ENCODE results near the gene EIF3J. TPM values are rescaled to one million over a fixed set of nuclear protein-coding genes. Genes with fewer than 3 reads are reported as not detected.

The EIF3J gene
- polyA plus RNA-seq, 2 of the 4 experiments (the other 2 are of a cell fraction): 90.6 to 114 TPM

GRCh38 chr15:44527241-44527640 lies 9.7 kb upstream of the EIF3J start:
- DNase-seq (ENCODE audit: low read depth in 1 of 2, low spot score in 1 of 2) (no peak), FAIRE-seq (no peak), ATAC-seq (no peak)
- WGBS (ENCODE audit: missing lambda C conversion rate): 83% methylated on average over 2 of the region's 2 CpGs
- H3K9me3 ChIP-seq: no peaks in the 10 kb centered on the region
- H3K27ac ChIP-seq: no peak overlapping the region
- TF ChIP-seq CEBPB (IDR thresholded peaks at IDR 0.05) (no peak), RCOR1 (IDR thresholded peaks at IDR 0.05; ENCODE audit: low read depth, low read length) (no peak), HOXA7 (CRISPR knock-in tag; IDR thresholded peaks at IDR 0.05) (no peak), POLR2A (IDR thresholded peaks at IDR 0.05; ENCODE audit: low read length) (no peak), GATA3 (IDR thresholded peaks at IDR 0.05; ENCODE audit: borderline replicate concordance) (no peak), REST (IDR thresholded peaks at IDR 0.05) (no peak), CHD4 (IDR thresholded peaks at IDR 0.05; ENCODE audit: borderline replicate concordance) (no peak), CBX2 (IDR thresholded peaks at IDR 0.05; ENCODE audit: borderline replicate concordance, low read depth) (no peak), EHF (CRISPR knock-in tag; IDR thresholded peaks at IDR 0.05) (no peak), KDM5A (IDR thresholded peaks at IDR 0.05) (no peak), FOSL2 (IDR thresholded peaks at IDR 0.05) (no peak), FOSL2 (CRISPR knock-in tag; IDR thresholded peaks at IDR 0.05) (no peak)
- no peaks in the 10 kb centered on the region for H3K4me1 ChIP-seq
- CTCF ChIA-PET: no interaction called here
- H3K4me2 ChIP-seq: no peak overlapping the region
- POLR2A ChIA-PET: no interaction called here
- H3K4me3 ChIP-seq: no peak overlapping the region

GRCh38 chr15:44529864-44530604 lies 6.9 kb upstream of the EIF3J start:
- CTCF ChIA-PET: no interaction called here
- FAIRE-seq: no peak

GRCh38 chr15:44530653-44531052 lies 6.3 kb upstream of the EIF3J start:
- DNase-seq (ENCODE audit: low read depth in 1 of 2, low spot score in 1 of 2) (no peak), ATAC-seq (peak in 1 of 2 experiments; percentile 53; a peak in 4 of 6 replicates), FAIRE-seq (no peak)
- H3K27ac ChIP-seq: no peak overlapping the region
- ChIA-PET POLR2A (no interaction called here), CTCF (no interaction called here)
- H3K4me2 ChIP-seq: no peak overlapping the region
- peaks cover 8% of the 10 kb centered on the region; the same call in 2 of the 3 replicates for H3K4me1 ChIP-seq
- WGBS (ENCODE audit: missing lambda C conversion rate): 94% methylated on average over 3 of the region's 3 CpGs
- TF ChIP-seq RARB (CRISPR knock-in tag; IDR thresholded peaks at IDR 0.05): no peak
- no peak for TF ChIP-seq MAX (IDR thresholded peaks at IDR 0.05)
- no peak for TF ChIP-seq KDM5A (IDR thresholded peaks at IDR 0.05)
- no peak for TF ChIP-seq KDM1A (IDR thresholded peaks at IDR 0.05; ENCODE audit: low read depth)
- no peak for TF ChIP-seq ZFP36 (IDR thresholded peaks at IDR 0.05; ENCODE audit: borderline replicate concordance, partially characterized antibody)
- no peak for TF ChIP-seq ZC3H11A (IDR thresholded peaks at IDR 0.05)
- TF ChIP-seq HES2 (IDR thresholded peaks at IDR 0.05): no peak
- TF ChIP-seq RNF2 (IDR thresholded peaks at IDR 0.05; ENCODE audit: borderline replicate concordance, low read depth): no peak
- no peak for TF ChIP-seq POLR2A (IDR thresholded peaks at IDR 0.05; ENCODE audit: low read length)
- TF ChIP-seq FOXS1 (CRISPR knock-in tag; IDR thresholded peaks at IDR 0.05): no peak
- TF ChIP-seq NPAS2 (CRISPR knock-in tag; IDR thresholded peaks at IDR 0.05; ENCODE audit: borderline replicate concordance): no peak
- no peak for TF ChIP-seq RAD21 (conservative IDR thresholded peaks at IDR 0.05 in 1 of 2, IDR thresholded peaks at IDR 0.05 in 1 of 2)
- TF ChIP-seq EP300 (IDR thresholded peaks at IDR 0.05): no peak
- no peak for TF ChIP-seq HOXA7 (CRISPR knock-in tag; IDR thresholded peaks at IDR 0.05)
- TF ChIP-seq PHF8 (IDR thresholded peaks at IDR 0.05; ENCODE audit: borderline replicate concordance, low read depth): no peak
- no peaks in the 10 kb centered on the region for H3K9me3 ChIP-seq
- no peak overlapping the region for H3K4me3 ChIP-seq

More at GRCh38 chr15:44529864-44530604, 6.9 kb upstream of the EIF3J start:
- Histone ChIP-seq H3K4me2 (no peak overlapping the region), H3K4me3 (no peak overlapping the region), H3K4me1 (peaks cover 2% of the 10 kb centered on the region; the same call in 2 of the 3 replicates), H3K9me3 (no peaks in the 10 kb centered on the region), H3K27ac (no peak overlapping the region)
- no peak for DNase-seq (ENCODE audit: low read depth in 1 of 2, low spot score in 1 of 2)
- WGBS (ENCODE audit: missing lambda C conversion rate): 88% methylated on average over 10 of the region's 10 CpGs
- peak in 1 of 2 experiments; percentile 17; a peak in 1 of 6 replicates for ATAC-seq
- POLR2A ChIA-PET: no interaction called here
- TF ChIP-seq EP300 (IDR thresholded peaks at IDR 0.05): no peak
- TF ChIP-seq HMGXB4 (CRISPR knock-in tag; IDR thresholded peaks at IDR 0.05; ENCODE audit: borderline replicate concordance): no peak
- no peak for TF ChIP-seq NFE2L2 (conservative IDR thresholded peaks at IDR 0.05; ENCODE audit: low read length)
- TF ChIP-seq POLR2AphosphoS2 (conservative IDR thresholded peaks at IDR 0.05; ENCODE audit: low read length): no peak
- no peak for TF ChIP-seq RFX5 (IDR thresholded peaks at IDR 0.05)
- no peak for TF ChIP-seq ZNF302 (CRISPR knock-in tag; IDR thresholded peaks at IDR 0.05)
- no peak for TF ChIP-seq BHLHE40 (IDR thresholded peaks at IDR 0.05; ENCODE audit: low read depth, low read length)
- TF ChIP-seq JUN (IDR thresholded peaks at IDR 0.05): no peak
- TF ChIP-seq ZC3H11A (IDR thresholded peaks at IDR 0.05): no peak

Data from A549 (cell line).